Measurements from ENCODE around the gene THAP9.
"Not testable (repeated sequence)": the region's sequence is repeated elsewhere in the genome, so short reads cannot be mapped to it uniquely, and the experiment has no call there.

Gene THAP9

GRCh38 chr4:82913305-82913704 lies 12.8 kb downstream of the THAP9 start:
- WGBS (ENCODE audit: extremely low coverage, insufficient coverage, insufficient read length): no CpG with 5 or more reads among the region's 2 CpGs
- Histone ChIP-seq H3K79me1 (ENCODE audit: low read length) (no peaks in the 10 kb centered on the region), H3K4me3 (ENCODE audit: low read depth, low read length) (no peak overlapping the region), H3K4ac (ENCODE audit: low read depth, low read length) (no peak overlapping the region), H3K14ac (ENCODE audit: low read length) (no peak overlapping the region), H3K36me3 (ENCODE audit: control insufficient read depth in 1 of 2, insufficient read depth in 2 of 2, low read length in 2 of 2) (peaks cover 4 to 9% of the 10 kb centered on the region in 2 experiments), H3K9ac (ENCODE audit: low read length) (no peak overlapping the region), H3K23ac (ENCODE audit: low read length) (no peak overlapping the region), H3K9me3 (ENCODE audit: insufficient read depth, low read depth, low read length) (no peaks in the 10 kb centered on the region), H4K8ac (ENCODE audit: low read depth, low read length) (no peak overlapping the region), H2AFZ (ENCODE audit: insufficient read depth, low read length, poor library complexity) (no peak overlapping the region), H2BK12ac (ENCODE audit: low read length) (no peak overlapping the region), H3K79me2 (ENCODE audit: control insufficient read depth, insufficient read depth, low read length, poor library complexity) (no peaks in the 10 kb centered on the region), H2BK120ac (ENCODE audit: insufficient read depth, low read length, poor library complexity) (no peak overlapping the region), H2BK5ac (ENCODE audit: low read depth, low read length, poor library complexity) (no peak overlapping the region), H3K18ac (ENCODE audit: low read length) (no peak overlapping the region), H3K27ac (ENCODE audit: low read depth, low read length) (no peak overlapping the region), H2AK5ac (ENCODE audit: low read length) (no peak overlapping the region), H4K91ac (ENCODE audit: low read depth, low read length) (no peak overlapping the region), H3K4me2 (ENCODE audit: low read length) (no peak overlapping the region), H4K12ac (ENCODE audit: low read depth, low read length) (no peak overlapping the region), H3K27me3 (ENCODE audit: insufficient read depth, low read length) (no peaks in the 10 kb centered on the region), H3K4me1 (ENCODE audit: control insufficient read depth in 1 of 2, insufficient read depth in 2 of 2, low read length in 2 of 2) (no peaks in the 10 kb centered on the region)
- no peak for DNase-seq

DNA sequence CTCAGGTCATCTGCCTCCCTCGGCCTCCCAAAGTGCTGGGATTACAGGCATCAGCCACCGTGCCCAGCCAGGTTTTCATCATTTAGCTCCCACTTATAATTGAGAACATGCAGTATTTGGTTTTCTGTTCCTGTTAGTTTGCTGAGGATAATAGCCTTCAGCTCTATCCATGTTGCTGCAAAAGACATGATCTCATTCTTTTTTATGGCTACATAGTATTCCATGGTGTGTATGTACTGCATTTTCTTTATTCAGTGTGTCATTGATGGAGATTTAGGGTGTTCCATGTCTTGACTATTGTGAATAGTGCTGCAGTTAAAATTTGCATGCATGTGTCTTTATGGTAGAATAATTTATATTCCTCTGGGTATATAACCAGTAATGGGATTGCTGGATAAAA lies 13.4 kb downstream of the THAP9 start:
- H2AFZ ChIP-seq (ENCODE audit: insufficient read depth, low read length, poor library complexity); H3K23ac ChIP-seq (ENCODE audit: low read length); H3K9me3 ChIP-seq (ENCODE audit: insufficient read depth, low read depth, low read length); H2BK12ac ChIP-seq (ENCODE audit: low read length); H3K27me3 ChIP-seq (ENCODE audit: insufficient read depth, low read length); DNase-seq; H3K36me3 ChIP-seq (ENCODE audit: control insufficient read depth in 1 of 2, insufficient read depth in 2 of 2, low read length in 2 of 2); H3K79me2 ChIP-seq (ENCODE audit: control insufficient read depth, insufficient read depth, low read length, poor library complexity); H4K12ac ChIP-seq (ENCODE audit: low read depth, low read length); H2AK5ac ChIP-seq (ENCODE audit: low read length); H3K18ac ChIP-seq (ENCODE audit: low read length); H3K4me3 ChIP-seq (ENCODE audit: low read depth, low read length); H3K9ac ChIP-seq (ENCODE audit: low read length); H3K79me1 ChIP-seq (ENCODE audit: low read length); H3K4me1 ChIP-seq (ENCODE audit: control insufficient read depth in 1 of 2, insufficient read depth in 2 of 2, low read length in 2 of 2); H3K4ac ChIP-seq (ENCODE audit: low read depth, low read length); H3K27ac ChIP-seq (ENCODE audit: low read depth, low read length); H4K91ac ChIP-seq (ENCODE audit: low read depth, low read length); H3K4me2 ChIP-seq (ENCODE audit: low read length); H3K14ac ChIP-seq (ENCODE audit: low read length); H2BK5ac ChIP-seq (ENCODE audit: low read depth, low read length, poor library complexity); H2BK120ac ChIP-seq (ENCODE audit: insufficient read depth, low read length, poor library complexity); H4K8ac ChIP-seq (ENCODE audit: low read depth, low read length): not testable (repeated sequence)
- no CpG with 5 or more reads among the region's 2 CpGs for WGBS (ENCODE audit: extremely low coverage, insufficient coverage, insufficient read length)

GRCh38 chr4:82918091-82918490 lies 17.6 kb downstream of the THAP9 start:
- Histone ChIP-seq H3K79me2 (ENCODE audit: control insufficient read depth, insufficient read depth, low read length, poor library complexity) (no peaks in the 10 kb centered on the region), H3K14ac (ENCODE audit: low read length) (no peak overlapping the region), H4K8ac (ENCODE audit: low read depth, low read length) (no peak overlapping the region), H2BK5ac (ENCODE audit: low read depth, low read length, poor library complexity) (no peak overlapping the region), H3K27ac (ENCODE audit: low read depth, low read length) (no peak overlapping the region), H4K91ac (ENCODE audit: low read depth, low read length) (no peak overlapping the region), H2BK120ac (ENCODE audit: insufficient read depth, low read length, poor library complexity) (no peak overlapping the region), H2BK12ac (ENCODE audit: low read length) (no peak overlapping the region), H4K12ac (ENCODE audit: low read depth, low read length) (no peak overlapping the region), H3K18ac (ENCODE audit: low read length) (no peak overlapping the region), H3K4me1 (ENCODE audit: control insufficient read depth in 1 of 2, insufficient read depth in 2 of 2, low read length in 2 of 2) (no peaks in the 10 kb centered on the region), H3K9ac (ENCODE audit: low read length) (no peak overlapping the region), H3K23ac (ENCODE audit: low read length) (no peak overlapping the region), H2AK5ac (ENCODE audit: low read length) (no peak overlapping the region), H3K4me2 (ENCODE audit: low read length) (no peak overlapping the region), H2AFZ (ENCODE audit: insufficient read depth, low read length, poor library complexity) (no peak overlapping the region), H3K9me3 (ENCODE audit: insufficient read depth, low read depth, low read length) (no peaks in the 10 kb centered on the region), H3K79me1 (ENCODE audit: low read length) (no peaks in the 10 kb centered on the region), H3K4ac (ENCODE audit: low read depth, low read length) (no peak overlapping the region), H3K27me3 (ENCODE audit: insufficient read depth, low read length) (no peaks in the 10 kb centered on the region), H3K36me3 (ENCODE audit: control insufficient read depth in 1 of 2, insufficient read depth in 2 of 2, low read length in 2 of 2) (peaks cover 2% of the 10 kb centered on the region in 2 experiments), H3K4me3 (ENCODE audit: low read depth, low read length) (no peak overlapping the region)
- peak; percentile 55 to 81 for DNase-seq
- WGBS (ENCODE audit: extremely low coverage, insufficient coverage, insufficient read length): no CpG with 5 or more reads among the region's 7 CpGs

DNA sequence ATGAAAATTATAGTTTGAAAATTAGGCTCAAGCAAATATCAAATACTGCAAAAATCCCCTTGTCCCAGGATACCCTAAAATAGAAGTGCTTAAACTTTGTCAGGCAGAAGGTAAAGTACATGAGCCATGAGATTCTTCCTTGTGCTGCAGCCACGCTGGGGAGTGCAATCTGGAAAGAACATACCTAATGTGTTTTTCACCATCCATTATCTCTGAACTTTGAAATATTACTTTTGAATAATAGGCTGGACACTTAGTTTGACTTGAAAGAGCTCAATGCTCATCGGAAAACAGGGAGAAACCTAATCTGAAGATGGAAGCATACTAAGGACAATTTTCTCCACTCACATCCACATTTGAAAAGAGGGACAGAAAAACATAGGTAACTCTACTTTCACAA lies 18.9 kb downstream of the THAP9 start:
- no peak for DNase-seq
- Histone ChIP-seq H3K14ac (ENCODE audit: low read length) (no peak overlapping the region), H2AK5ac (ENCODE audit: low read length) (no peak overlapping the region), H3K4me3 (ENCODE audit: low read depth, low read length) (no peak overlapping the region), H3K27me3 (ENCODE audit: insufficient read depth, low read length) (no peaks in the 10 kb centered on the region), H3K4me2 (ENCODE audit: low read length) (no peak overlapping the region), H3K4me1 (ENCODE audit: control insufficient read depth in 1 of 2, insufficient read depth in 2 of 2, low read length in 2 of 2) (no peaks in the 10 kb centered on the region), H2AFZ (ENCODE audit: insufficient read depth, low read length, poor library complexity) (no peak overlapping the region), H2BK12ac (ENCODE audit: low read length) (no peak overlapping the region), H3K9me3 (ENCODE audit: insufficient read depth, low read depth, low read length) (no peaks in the 10 kb centered on the region), H3K79me2 (ENCODE audit: control insufficient read depth, insufficient read depth, low read length, poor library complexity) (no peaks in the 10 kb centered on the region), H3K27ac (ENCODE audit: low read depth, low read length) (no peak overlapping the region), H3K23ac (ENCODE audit: low read length) (no peak overlapping the region), H4K91ac (ENCODE audit: low read depth, low read length) (no peak overlapping the region), H3K18ac (ENCODE audit: low read length) (no peak overlapping the region), H2BK120ac (ENCODE audit: insufficient read depth, low read length, poor library complexity) (no peak overlapping the region), H3K36me3 (ENCODE audit: control insufficient read depth in 1 of 2, insufficient read depth in 2 of 2, low read length in 2 of 2) (peaks cover 2 to 3% of the 10 kb centered on the region in 2 experiments), H3K9ac (ENCODE audit: low read length) (no peak overlapping the region), H2BK5ac (ENCODE audit: low read depth, low read length, poor library complexity) (no peak overlapping the region), H3K4ac (ENCODE audit: low read depth, low read length) (no peak overlapping the region), H4K12ac (ENCODE audit: low read depth, low read length) (no peak overlapping the region), H3K79me1 (ENCODE audit: low read length) (no peaks in the 10 kb centered on the region), H4K8ac (ENCODE audit: low read depth, low read length) (no peak overlapping the region)
- WGBS (ENCODE audit: extremely low coverage, insufficient coverage, insufficient read length): no CpG with 5 or more reads among the region's 2 CpGs
